Measurements from ENCODE around the gene DGAT2.

DNA sequence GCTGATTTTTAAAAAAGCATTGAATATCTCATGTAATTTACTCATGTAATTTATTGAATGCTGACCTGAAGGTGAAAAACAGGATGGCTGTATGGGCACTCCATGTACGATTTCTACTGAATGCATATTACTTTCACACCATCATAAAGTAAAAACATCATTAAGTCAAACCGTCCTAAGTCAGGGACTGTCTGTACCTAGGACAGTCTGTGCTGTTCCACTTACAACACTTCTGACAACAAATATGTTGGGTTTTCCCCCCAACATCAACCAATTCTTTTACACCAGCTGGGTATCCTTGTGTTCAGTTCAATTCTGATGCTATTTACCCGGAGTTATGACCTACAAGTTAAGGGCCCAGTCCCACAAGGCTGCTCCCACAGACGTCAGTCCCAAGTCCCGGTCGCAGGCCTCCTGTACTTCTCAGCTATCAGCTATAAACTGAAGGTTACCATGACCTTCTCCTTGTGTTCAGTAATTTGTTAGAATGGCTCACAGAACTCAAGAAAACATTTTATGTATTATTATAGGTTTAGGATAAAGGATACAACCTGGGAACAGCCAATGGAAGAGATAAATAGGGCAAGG is 63.4 kb downstream of the DGAT2 start:
- TF ChIP-seq, protein P1, sequence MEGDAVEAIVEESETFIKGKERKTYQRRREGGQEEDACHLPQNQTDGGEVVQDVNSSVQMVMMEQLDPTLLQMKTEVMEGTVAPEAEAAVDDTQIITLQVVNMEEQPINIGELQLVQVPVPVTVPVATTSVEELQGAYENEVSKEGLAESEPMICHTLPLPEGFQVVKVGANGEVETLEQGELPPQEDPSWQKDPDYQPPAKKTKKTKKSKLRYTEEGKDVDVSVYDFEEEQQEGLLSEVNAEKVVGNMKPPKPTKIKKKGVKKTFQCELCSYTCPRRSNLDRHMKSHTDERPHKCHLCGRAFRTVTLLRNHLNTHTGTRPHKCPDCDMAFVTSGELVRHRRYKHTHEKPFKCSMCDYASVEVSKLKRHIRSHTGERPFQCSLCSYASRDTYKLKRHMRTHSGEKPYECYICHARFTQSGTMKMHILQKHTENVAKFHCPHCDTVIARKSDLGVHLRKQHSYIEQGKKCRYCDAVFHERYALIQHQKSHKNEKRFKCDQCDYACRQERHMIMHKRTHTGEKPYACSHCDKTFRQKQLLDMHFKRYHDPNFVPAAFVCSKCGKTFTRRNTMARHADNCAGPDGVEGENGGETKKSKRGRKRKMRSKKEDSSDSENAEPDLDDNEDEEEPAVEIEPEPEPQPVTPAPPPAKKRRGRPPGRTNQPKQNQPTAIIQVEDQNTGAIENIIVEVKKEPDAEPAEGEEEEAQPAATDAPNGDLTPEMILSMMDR (conservative IDR thresholded peaks at IDR 0.05): no peak
- no peak for TF ChIP-seq EZH2 (IDR thresholded peaks at IDR 0.05; ENCODE audit: low read depth)
